Fibroblast of skin of scalp (primary cell): ENCODE measurements around the gene CHRM4.

ENCODE experiments used
- DNase-seq: peaks from one replicate; pipeline ENCODE4 v3.0.0-alpha.2; 2013

Gene CHRM4

DNA sequence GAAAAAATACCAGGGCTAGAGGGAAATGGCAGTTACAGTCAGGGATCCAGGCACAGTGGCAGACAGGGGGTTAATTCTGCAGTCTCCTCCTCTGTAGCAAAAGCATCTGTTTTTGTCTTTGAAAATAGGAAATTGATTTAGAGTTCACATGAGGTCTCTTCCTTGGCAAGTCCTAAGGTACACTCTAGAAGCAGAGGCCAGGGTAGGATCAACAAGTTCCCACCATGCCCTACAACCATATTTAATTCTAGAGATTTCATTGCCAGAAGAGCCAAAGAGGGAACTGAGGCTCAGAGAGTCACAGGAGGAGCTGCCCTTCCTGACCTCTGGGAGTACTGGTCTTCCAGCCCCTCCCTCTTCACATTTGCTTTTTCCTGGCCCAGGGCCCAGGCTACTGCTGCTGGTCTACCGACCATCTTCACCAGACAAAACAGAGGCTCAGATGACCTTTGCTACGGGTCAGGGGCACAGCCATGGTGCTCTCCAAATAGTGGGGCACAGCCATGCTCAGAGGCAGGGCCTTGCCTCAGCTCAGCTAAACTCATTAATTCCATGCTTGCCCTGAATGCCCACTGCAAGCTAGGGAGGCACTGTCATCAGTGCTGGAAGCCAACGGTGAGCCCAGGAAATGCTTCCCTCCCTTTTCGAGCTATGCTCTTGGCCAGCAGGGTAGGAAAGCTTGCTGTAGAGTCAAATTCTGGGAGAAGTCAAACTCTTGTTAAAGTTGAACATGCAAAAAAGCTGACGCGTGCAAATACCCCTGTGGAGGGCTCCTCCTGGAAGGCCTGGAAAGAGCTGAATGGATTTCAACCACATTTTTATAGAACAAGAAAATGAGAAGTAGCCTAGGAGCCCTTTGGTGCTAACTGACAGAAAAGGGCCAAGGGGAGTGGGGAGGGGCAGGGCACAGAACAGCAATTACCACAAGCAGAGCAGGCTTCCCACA is 11.7 kb upstream of the CHRM4 start:
- no peak for DNase-seq

DNA sequence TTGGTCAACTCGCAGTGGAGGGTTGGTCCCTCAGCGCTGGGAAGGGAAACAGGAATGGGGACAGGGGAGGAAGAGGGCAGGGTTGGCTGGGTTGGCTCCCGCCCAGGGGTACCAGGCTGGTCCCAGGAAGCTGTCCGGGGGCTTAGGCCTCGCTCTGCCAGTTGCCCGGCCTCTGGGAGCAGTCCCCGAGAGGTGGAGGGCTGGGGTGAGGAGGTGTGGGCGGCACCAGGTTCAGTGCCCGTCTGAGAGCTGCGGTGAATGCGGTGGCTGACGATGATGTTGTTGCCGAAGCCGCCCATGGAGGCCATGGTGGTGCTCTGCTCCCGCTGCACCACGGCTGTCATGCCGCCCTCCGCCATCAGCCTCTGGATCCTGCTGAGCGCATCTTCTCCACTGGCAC is 6.0 kb upstream of the CHRM4 start:
- DNase-seq = no peak

DNA sequence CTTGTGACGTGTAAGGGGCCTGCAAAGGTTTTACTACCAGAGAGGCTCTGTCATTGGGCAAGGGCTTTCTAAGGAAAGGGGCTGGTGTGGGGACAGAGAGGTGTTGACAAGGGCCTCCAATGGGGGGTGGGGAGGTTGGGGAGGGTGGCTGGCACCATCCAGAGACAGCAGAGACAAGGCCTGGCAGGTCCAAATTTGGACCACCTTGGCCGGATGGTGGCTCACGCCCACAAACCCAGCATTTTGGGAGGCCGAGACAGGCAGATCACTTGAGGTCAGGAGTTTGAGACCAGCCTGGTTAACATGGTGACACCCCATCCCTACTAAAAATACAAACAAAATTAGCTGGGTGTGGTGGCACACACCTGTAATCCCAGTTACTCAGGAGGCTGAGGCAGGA is 2.2 kb upstream of the CHRM4 start:
- DNase-seq = no peak

DNA sequence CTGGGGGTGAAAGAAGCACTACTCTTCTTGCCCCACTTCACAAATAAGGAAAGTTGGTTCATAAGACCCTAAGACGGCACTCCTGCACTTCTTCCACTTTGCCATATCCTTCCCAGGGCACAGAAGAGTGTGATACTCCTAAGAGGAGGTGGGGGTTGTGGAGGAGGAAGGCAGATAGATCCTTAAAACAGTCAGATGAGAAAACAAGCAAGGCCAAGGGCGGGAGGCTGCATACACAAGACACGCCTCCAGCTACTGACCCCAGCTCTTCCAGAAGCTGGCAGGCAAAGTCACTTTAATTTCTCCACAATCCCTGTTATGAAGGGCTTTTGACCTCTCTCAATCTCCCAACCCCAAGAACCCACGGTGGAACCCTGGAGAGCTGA is 1.6 kb upstream of the CHRM4 start:
- DNase-seq = no peak

DNA sequence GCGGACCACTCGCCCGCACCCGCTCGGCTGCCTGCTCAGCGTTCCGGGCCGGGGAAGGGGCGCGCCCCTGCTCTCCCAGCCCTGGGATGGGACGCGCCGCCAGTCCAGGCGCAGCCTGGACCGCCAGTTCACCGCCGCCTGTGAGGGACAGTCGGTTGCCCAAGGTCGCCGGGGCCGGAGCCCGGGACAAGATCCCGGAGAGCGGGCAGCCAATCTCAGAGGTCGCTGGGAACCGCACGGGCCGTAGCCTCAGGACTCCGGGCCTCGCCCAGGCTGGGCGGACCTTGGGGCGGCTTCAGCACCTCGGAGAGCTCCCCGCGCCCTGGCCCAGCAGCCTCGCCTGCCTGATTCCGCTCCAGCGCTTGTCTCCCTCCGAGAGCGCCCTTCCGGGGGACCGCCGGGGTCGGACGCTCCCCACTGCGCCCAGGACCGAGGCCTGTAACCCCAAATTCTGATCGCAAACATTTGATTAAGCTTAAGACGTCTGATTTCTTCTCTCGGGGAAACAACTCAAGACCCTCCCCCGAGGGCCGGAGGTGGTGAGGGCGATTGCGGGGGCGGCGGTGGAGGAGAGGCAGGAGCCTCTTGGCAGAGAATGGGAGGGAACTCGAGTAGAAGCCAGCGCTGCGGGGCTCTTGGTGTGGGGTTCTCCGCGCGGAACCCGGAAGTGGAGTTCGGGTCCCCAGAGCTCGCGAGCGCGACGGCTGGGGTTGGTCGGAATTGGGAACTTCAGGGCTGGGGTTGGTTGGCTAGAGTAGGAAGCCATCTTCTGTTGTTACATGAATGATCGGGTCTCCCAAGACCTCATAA is 1.1 kb upstream of the CHRM4 start:
- DNase-seq = peak; percentile 79

DNA sequence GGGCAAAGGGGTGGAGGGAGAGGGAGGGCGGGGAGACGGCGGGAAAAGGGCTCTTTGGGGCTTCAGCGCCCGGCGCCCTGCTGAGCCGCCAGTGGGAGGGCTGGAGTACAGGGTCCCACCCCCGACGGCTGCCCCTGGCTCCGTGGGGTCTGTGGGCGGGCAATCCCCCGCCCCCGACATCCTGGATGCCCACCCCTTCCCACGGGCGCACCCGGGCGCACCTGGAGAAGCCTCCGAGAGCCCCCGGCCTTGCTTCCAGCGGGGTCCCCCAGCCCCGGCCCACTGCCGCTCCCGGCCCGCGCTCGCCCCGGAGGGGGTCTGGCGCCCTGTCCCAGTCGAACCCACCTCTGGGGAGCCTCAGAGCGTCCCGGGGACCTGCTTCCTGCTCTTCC is 394 bp downstream of the CHRM4 start:
- DNase-seq = no peak

DNA sequence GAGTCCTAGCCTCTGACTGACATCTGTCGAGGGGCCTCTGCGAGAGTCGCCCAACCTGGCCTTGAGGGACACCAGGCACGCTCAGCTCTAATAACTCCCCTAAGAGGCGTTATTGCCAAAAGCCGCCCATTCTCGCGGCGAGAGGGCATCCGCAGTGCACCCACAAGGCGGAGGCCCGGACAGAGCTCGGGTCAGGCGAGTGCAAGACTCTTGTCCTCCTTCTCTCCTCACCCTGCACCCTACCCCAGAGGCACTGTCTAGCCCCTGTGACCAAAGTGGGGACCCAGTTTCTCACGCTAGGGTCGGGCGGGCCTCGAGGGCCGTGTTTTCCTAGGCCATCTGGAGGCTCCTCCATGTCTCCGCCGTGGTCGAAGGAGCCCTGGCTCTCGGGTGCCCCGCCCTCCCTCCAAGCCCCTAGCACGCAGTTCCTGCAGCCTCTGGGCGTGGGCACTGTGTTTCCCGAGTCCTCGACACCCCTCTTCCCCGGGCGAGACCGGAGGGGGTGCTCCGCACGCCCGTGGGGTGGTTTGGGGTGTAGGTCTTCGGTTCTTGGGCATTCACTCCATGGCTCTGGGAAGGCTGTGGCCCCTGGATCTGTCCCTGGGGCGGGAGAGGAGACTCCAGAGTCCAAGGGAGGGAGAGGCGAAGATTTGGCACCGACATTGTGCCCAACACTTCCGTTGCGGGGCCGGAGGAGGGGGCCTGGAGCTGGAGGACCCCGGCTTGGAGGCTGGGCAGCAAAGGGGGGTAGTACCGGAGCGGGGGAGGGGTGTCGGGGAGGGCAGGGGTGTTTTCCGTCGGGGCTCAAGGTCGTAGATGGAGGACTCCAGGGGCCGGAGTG is 1.0 kb downstream of the CHRM4 start:
- DNase-seq = no peak

DNA sequence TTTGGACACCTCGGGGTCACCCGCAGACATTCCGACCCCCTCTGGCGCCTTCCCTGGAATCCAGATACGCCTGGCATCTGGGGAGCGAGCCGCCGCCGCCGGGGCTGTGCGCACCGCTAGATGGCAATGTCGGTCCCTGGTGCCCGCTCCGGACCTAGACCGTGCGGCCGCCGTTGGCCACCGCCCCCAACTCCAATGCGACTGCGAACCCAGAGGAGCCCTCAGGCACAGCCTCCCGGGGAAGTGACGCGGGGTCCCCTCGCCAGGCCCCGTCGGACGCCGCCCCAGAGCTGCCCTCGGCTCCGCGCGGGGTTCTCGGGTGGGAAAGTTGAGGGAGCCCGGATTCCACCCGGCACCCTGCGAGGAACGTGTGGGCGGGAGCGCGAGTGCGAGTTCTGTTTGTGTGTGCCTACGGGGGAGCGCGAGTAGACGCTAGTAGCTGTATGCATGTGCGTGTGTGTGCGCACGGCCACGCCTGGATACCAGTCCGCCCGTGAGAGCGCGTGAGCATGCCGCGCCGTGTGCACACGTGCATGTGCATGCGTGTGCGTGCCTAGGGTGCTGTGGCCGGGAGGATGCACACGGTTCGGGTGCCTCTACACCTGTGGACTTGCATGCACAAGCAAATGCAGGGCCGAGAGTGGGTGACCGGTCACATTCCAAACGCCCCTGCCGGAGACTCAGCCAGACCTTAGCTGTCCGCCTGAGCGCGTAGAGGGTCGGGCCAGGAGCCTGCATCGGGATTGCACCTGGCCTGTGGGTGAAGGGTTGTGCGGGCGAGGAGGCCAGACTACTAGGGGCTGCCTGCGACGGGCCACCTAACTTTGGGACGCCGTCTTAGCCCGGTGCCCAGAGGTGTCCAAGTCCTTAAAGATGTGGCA is 1.9 kb downstream of the CHRM4 start:
- DNase-seq = peak; percentile 61

DNA sequence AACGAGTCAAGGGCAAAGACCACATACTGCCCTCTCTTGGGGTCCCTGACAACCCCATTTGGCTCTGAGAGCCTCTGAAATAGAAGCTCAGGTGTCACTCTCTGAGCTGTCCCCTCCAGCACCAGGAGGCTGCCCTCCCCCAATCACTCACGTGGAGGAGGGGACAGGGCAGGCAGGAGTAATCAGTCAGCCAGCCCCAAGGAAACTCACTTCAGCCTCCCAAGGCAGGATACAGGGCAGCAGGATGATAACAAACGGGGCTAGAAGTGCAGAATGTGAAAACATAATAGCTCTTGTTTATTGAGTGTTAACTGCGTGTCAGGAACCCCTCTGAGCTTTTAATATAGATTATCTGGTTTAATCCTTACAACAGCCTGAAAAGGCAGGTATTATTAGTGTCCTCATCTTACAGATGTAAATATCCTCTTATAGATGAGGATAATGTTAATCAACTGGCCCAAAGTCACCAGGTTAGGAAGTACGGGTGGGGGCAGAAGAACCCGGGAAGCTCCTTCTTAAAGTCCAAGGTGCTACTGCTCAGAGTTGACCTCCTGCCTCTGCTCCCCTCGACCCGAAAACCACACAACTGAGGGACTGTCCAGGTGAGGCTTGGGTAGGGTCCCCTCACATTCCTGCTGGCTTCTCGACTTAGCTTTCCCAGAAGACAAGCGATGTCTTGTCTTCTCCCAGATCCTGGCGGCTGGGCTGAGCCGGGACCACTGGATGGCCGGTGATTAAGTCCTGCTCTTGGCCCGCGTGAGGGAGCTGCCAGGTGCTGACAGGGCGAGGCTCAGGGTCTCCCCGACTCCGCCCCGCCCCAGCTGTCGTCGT is 2.7 kb downstream of the CHRM4 start:
- DNase-seq = no peak

DNA sequence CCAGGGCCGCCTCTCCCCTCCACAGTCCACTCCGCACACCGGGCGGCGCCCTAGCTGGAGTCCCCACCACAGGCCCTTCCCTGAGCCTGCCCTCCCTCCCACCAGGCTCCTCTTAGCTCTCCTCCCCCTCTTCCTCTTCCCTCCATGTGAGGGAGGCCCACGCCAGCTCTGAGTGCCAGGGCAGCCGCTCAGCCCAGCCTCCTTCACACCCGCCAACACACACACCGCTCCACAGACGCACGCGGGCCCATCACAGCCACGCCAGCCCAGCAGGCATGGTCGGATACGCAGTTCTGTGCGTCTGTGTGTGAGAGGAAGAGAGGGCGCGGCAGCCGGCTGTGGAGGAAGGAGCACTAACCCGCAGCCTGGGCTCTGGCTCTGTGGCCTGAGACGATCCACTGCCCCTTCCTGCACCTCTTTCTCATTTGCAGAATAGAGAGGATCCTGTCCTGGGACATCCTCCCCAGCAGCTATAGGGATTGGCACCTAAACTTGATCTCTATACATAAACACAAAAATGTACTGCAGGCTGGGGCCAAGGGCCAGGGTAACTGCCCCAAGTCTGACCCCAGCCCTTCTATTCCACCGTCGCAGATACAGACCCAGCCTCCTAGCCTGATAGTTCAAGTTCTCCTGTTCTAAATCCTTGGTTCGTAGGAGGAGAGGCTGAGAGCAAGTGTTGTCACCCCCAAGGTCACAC is 3.5 kb downstream of the CHRM4 start:
- DNase-seq = no peak

DNA sequence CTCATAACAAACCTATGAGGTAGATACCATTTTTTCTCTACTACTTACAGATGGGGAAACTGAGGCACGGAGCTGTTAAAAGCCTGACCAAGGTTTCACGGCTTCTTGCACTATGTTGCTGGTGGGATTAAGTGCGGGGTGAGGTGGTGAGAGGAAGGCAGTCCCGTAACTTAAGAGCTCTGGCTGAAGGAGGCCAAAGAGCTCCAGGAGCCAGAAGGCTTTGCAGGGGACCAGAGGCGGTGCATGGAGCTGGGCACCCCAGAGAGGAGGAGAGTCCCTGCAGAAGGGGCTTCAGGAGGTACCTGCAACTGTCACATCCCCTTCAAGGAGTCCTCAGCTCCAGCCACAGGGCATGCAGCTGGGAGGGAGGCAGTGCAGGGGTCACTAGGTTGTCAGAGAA is 4.1 kb downstream of the CHRM4 start:
- DNase-seq = no peak

DNA sequence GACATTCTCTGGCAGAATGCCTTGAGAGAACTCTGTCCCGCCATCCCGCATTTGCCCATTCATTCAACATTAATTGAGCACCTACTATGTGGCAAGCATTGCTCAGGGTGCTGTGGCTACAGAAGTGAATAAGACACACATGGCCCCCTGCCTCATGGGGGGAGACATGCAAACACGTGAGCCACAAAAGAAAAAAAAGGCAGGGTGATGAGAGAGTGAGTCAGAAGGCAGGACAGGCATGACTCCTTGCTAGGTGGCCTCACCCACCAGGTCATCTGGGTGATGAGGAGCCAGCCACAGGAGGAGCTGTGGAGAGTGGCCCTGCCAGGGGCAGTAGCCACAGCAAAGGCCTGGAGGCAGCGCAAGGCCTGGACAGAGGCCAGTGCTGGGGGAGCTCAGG is 4.9 kb downstream of the CHRM4 start:
- DNase-seq = no peak

DNA sequence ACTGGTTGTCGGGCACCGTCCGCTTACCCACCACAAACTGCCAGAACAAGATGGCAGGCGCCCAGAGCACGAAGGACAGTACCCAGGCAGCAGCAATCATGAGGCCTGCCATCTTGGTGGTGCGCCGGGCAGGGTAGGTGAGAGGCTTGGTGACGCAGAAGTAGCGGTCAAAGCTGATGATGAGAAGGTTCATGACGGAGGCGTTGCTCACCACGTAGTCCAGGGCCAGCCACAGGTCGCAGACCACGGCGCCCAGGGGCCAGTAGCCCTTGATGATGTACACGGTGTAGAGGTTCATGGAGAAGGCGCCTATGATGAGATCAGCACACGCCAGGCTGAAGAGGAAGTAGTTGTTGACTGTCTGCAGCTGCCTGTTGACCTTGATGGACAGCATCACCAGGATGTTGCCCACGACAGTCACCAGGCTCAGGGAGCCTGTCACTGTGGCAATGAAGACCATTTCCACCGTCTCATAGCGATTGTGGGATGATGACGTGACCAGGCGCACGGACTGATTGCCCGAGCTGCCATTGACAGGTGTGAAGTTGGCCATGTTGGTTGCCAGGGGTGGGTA is 5.5 kb downstream of the CHRM4 start:
- no peak for DNase-seq

DNA sequence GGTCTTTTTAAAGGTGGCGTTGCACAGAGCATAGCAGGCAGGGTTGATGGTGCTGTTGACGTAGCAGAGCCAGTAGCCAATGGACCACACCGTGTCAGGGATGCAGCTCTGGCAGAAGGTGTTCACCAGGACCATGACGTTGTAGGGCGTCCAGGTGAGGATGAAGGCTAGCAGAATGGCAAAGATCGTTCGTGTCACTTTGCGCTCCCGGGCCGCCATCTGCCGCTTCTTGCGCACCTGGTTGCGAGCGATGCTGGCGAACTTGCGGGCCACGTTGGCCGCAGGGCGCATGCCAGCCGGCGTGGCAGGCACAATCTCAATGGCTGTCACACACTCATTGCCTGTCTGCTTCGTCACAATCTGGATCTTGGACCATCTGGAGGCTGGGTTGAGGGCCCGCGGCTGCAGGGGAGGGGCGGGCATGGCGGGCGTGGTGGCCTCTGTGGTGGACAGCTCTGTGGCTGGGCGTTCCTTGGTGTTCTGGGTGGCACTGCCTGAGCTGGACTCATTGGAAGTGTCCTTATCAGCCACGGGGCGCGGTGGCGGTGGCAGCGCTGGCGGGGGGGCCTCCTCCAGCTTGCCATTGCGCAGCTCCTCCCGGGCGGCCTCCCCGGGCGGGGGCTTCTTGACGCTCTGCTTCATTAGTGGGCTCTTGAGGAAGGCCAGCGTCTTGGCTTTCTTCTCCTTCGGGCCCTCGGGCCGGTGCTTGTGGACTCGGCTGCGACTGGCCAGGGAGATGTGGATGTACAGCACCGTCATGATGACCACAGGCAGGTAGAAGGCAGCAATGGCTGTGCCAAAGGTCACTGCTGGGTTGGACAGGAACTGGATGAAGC is 6.2 kb downstream of the CHRM4 start:
- no peak for DNase-seq

DNA sequence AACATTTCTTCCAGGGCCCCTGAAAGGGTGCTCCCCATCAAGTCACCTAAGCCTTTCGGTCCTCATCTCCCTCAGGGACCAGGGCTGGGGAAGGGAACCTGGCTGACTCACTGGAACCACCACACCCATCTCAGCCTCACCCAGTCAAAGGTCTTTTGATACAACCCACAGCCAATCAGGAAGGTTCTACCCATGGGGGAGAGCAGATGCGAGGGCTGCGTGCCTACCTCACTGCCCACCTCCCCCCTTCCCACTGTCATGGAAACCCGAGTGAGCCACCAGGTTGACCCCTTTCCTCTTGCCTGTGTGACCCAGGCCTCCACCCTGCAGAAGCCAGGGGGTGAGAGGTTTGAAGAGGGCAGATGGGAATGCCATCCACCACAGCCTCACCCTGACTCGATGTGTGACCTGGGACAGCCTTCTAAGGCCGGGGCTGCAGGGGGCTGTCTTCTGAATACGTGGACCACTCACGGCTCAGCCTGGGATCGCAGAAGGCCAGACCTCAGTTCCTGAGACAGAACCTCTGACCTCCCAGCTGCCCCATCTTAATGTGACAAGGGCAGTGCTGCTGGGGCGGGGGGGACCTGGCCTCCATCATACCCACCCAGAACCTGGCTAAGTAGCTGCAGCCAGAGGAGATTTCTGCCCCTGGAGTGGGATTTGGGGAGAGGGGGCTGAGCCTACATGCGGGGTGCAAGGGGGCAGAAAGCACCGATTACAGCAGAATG is 7.4 kb downstream of the CHRM4 start:
- no peak for DNase-seq

DNA sequence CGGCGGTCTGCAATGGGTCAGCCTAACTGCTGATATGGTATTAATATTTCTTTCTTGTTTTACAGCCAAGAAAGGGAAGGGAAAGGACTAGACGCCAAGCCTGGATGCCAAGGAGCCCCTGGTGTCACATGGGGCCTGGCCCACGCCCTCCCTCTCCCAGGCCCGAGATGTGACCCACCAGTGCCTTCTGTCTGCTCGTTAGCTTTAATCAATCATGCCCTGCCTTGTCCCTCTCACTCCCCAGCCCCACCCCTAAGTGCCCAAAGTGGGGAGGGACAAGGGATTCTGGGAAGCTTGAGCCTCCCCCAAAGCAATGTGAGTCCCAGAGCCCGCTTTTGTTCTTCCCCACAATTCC is 8.2 kb downstream of the CHRM4 start:
- no peak for DNase-seq

DNA sequence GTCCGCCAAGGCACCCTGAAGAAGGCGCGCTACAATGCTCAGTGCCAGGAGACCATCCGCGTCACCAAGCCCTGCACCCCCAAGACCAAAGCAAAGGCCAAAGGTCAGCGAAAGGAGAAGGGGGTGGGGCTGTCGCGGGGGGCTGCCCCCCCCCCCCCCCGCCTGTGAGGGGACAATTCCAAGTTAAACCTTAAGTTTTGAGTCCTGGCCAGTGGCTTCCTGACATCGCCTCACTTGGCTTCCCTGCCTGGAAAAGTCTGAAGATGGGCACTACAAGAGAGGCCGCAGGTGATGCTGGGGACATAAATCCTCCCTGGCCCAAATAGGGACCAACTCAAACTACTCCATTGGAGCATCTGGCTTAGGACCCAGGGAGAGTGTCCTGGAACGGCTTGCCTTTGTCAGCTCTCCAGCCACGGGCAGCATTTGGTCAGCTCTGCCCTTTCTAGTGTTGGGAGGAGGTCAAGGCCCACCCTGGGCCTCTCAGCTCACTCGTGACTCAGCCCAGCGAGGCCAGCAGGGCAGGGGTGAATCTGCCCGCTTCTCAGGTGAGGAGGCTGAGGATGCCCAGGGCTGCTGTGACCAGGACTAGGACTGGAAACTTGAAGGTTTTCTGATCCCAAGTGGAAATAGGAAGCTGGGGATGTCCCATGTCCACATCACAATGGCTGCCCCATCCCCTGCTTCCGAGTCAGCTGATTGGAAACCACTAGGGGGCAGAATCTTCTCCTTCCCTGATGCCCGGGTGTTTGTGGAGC is 8.8 kb downstream of the CHRM4 start:
- peak; percentile 49 for DNase-seq
